ENCODE data around the gene GJB1.

DNA sequence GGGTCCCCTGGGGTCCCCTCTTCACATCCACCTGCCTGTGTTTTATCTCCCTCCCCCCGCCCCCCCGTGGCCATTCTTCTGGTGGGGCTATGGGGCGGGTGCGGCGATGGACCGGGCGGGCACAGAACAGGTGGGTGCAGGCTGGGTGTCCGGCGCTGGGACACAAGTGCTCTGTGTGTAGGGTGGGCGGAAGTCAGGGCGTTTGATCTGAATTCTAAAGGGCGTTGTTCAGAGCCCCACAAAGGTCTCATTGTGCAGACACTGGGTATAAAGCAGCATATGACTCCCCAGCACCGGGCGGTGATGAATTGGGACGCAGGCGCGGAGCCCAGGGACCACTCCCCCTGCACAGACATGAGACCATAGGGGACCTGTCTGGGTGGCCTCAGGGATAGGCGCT is at the start of gene GJB1:
- TF ChIP-seq, protein P1, sequence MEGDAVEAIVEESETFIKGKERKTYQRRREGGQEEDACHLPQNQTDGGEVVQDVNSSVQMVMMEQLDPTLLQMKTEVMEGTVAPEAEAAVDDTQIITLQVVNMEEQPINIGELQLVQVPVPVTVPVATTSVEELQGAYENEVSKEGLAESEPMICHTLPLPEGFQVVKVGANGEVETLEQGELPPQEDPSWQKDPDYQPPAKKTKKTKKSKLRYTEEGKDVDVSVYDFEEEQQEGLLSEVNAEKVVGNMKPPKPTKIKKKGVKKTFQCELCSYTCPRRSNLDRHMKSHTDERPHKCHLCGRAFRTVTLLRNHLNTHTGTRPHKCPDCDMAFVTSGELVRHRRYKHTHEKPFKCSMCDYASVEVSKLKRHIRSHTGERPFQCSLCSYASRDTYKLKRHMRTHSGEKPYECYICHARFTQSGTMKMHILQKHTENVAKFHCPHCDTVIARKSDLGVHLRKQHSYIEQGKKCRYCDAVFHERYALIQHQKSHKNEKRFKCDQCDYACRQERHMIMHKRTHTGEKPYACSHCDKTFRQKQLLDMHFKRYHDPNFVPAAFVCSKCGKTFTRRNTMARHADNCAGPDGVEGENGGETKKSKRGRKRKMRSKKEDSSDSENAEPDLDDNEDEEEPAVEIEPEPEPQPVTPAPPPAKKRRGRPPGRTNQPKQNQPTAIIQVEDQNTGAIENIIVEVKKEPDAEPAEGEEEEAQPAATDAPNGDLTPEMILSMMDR (IDR thresholded peaks at IDR 0.05), result no peak
- no peak for TF ChIP-seq POLR2A (IDR thresholded peaks at IDR 0.05)
